VCaP (cell line): ENCODE data around the gene SLC39A5.
"Not testable (repeated sequence)": the region's sequence is repeated elsewhere in the genome, so short reads cannot be mapped to it uniquely, and the experiment has no call there.

ENCODE experiments used
- H3K27ac ChIP-seq: fragments of 450-650 bp; 2 replicates; pipeline ENCODE4 v1.5.1; 2017
- TF ChIP-seq, protein P1 (sequence below): fragments of 450-650 bp; conservative IDR thresholded peaks from 2 replicates; pipeline ENCODE4 v1.5.1; 2017; ENCODE audit warnings: mild to moderate bottlenecking, moderate library complexity

SLC39A5 gene

DNA sequence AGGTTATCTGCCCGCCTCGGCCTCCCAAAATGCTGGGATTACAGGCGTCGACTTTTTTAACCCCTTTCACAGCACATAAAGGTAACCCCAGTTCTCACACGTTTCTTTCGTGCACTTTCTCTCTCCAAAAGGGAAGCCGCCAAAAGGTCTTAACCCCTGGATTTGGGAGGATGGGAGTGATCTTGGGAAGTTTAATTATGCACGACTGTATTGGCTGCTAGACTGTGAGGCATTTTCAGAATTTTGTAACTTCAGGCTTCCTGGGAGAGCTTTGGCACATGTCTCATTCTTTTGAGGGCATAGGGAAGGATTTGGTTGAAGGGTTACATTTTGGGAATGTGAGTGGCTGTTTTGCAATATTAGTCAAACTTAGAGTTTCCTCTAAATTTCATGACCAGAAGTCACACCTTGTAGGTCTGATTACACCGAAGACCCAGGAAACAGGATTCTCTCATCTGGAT is 39.1 kb upstream of the SLC39A5 start:
- H3K27ac ChIP-seq = no peak overlapping the region
- TF ChIP-seq, protein P1, sequence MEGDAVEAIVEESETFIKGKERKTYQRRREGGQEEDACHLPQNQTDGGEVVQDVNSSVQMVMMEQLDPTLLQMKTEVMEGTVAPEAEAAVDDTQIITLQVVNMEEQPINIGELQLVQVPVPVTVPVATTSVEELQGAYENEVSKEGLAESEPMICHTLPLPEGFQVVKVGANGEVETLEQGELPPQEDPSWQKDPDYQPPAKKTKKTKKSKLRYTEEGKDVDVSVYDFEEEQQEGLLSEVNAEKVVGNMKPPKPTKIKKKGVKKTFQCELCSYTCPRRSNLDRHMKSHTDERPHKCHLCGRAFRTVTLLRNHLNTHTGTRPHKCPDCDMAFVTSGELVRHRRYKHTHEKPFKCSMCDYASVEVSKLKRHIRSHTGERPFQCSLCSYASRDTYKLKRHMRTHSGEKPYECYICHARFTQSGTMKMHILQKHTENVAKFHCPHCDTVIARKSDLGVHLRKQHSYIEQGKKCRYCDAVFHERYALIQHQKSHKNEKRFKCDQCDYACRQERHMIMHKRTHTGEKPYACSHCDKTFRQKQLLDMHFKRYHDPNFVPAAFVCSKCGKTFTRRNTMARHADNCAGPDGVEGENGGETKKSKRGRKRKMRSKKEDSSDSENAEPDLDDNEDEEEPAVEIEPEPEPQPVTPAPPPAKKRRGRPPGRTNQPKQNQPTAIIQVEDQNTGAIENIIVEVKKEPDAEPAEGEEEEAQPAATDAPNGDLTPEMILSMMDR = no peak

DNA sequence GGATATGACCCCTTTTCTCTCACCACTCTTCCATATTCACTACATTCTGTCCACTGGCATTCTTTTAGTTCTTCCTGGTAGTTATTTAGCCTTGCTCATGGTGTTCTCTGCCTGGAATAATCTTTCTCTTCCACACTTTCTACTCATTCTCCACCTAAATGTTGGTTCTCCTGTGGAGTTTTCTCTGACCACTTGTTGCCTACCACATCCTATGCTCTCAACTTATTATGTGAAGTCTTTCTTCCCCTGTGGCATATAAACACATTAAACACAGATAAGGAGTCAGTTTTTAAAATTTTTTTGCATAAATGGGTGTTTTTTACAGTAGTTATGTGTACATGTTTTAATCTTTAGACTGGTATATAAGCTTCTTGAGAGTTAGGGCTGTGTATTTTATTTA is 37.3 kb upstream of the SLC39A5 start:
- H3K27ac ChIP-seq = no peak overlapping the region
- TF ChIP-seq, protein P1 = no peak

DNA sequence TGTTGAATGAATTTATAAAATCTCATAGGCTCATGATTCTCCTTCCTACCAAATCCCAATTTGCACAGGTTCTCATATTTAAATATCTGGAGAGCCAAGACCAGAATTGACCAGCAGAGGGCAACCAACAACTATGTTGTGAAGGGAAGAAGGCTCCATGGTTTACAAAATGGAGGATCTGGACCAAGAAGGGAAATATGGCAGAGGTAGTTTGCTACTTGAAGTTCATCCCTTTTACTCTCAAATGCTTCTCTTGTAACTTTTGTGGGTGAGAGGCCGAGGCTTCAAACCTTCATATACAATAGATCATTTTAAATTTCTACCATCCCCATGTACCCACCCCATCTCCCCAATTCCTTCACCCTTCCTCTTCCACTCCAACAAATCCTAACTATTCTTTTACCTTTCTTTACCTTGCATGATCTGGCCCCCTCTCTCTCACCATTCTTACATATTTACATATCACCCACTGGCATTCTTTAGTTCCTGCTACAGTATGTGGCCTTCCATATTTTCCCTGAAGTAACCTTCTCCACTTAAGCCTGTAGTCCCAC is 36.7 kb upstream of the SLC39A5 start:
- TF ChIP-seq, protein P1 = peak; percentile 93
- H3K27ac ChIP-seq = peak overlapping the region; percentile 19; the same call in 1 of the 2 replicates

DNA sequence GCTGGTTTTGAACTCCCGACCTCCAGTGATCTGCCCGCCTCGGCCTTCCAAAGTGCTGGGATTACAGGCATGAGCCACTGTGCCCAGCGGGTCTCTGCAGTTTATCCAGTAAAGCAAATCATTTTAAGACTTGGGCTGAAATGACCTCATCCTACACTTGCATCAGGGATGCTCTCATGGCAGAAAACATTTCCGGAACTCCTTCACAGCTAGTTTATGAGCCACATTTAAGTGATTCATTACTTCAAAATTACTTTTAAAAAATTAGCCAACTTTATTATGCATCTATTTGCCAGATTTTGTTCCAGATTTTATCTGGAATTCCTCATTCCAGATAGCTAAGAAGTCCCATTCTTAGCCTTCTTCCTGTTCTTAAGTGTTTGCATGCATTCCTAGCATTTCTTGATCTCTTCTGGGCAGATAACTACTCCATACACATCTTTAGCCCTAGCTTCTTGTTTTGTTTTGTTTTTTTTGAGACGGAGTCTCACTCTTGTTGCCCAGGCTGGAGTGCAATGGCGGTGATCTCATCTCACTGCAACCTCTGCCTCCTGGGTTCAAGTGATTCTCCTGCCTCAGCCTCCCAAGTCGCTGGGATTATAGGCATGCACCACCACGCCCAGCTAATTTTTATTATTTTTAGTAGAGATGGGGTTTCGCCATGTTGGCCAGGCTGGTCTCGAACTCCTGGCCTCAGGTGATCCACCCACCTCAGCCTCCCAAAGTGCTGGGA is 32.9 kb upstream of the SLC39A5 start:
- H3K27ac ChIP-seq = not testable (repeated sequence)

DNA sequence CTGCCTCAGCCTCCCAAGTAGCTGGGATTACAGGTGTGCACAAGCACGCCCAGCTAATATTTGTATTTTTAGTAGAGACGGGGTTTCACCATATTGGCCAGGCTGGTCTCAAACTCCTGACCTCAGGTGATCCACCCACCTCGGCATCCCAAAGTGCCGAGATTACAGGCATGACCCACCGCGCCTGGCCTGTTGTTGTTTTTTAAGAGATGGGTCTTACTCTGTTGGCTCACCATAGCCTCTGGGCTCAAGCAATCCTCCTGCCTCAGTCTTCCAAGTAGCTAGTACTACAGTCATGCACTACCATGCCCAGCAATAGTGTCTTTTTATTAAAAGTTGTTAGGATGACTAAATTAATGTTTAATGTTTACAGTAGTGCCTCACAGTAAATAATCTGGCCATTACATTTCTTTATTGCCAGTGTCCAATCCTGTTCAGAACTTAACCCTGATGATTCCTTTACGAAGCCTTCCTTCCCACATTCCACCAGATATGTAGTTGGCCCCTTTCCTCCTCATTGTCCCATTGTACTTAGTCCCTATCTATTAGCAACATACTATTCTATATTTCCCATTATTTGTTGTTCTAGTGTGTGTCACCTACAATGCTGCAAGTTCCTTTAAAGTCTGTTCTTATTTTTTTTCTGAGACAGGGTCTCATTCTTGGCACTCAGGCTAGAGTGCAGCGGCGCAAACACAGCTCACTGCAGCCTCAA is 31.8 kb upstream of the SLC39A5 start:
- TF ChIP-seq, protein P1 = no peak
- no peak overlapping the region for H3K27ac ChIP-seq

DNA sequence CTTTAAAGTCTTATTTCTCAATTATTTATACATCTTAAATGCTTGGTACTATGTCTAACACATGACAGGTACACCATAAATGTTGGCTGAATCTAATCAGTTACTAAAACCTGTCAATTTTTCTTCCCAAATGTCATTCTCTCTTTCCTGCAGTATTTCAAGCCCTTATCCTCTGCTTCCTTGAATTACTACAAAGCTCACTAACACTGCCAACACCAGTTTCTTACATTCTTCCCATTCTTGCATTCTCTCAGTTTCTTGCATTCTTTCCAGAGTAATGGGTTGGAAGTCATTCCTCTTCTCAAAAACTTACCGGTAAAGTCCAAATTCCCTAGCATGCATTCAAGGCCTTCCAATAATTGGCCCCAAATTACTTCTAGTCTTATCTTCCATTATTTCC is 31.0 kb upstream of the SLC39A5 start:
- TF ChIP-seq, protein P1 = no peak
- H3K27ac ChIP-seq = no peak overlapping the region

DNA sequence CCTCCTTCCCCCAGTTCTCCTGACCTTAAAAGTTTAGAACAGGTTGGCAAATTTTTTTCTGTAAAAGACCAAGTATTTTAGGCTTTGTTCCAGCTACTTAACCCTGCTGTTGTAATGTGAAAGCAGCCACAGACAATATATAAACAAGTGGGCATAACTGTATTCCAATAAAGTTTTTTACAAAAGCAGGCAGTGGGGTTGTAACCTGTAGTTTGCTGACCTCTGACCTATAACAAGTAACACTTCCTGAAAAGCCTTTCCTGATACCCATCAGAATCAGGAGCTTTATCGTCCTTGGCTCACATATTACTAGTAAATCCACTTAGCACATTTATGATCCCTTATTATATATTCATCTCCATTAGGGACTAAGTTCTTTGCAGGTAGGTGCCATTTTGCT is 27.5 kb upstream of the SLC39A5 start:
- TF ChIP-seq, protein P1 = no peak
- H3K27ac ChIP-seq = peak overlapping the region; percentile 44
